B cell (primary cell): Measurements from ENCODE around the gene ATAT1. TPM values are rescaled to one million over a fixed set of nuclear protein-coding genes. Genes with fewer than 3 reads are reported as not detected.

Source experiments
- ATAC-seq: fragments of 200-7000 bp; cut with Tn5 transposase; one replicate; pipeline ENCODE4 v1.10.0; 2021; ENCODE audit warnings: low read depth, mild to moderate bottlenecking, moderate number of reproducible peaks, moderate library complexity
- CTCF ChIA-PET: fragments of 350-600 bp; sonication (Branson Sonifier 250); formaldehyde crosslinking; loops from one replicate; lab custom pipeline; 2021; ENCODE audit warnings: antibody characterized with exemption, inconsistent platforms; lab: Charles Lee
- POLR2A ChIA-PET: fragments of 350-600 bp; sonication (Branson Sonifier 250); formaldehyde crosslinking; loops from one replicate; lab custom pipeline; 2021; ENCODE audit warnings: antibody characterized with exemption; lab: Charles Lee
- DNase-seq: peaks from one replicate; pipeline ENCODE4 v3.0.0; 2013
- H2AFZ ChIP-seq: 2 replicates; pipeline ENCODE4 v1.6.1; 2012; ENCODE audit warnings: mild to moderate bottlenecking, low read depth, low read length; ENCODE audit not compliant: insufficient read depth, poor library complexity, severe bottlenecking
- H3K27ac ChIP-seq, 2 donors: 1 replicate in 1 of 2; 2 replicates in 1 of 2; pipeline ENCODE4 v1.5.1; 2012 to 2013; ENCODE audit warnings: low read length in 2 of 2, mild to moderate bottlenecking in 2 of 2, moderate library complexity in 1 of 2
- H3K27me3 ChIP-seq, 4 experiments: fragments of 200-600 bp in 1 of 4; sonication (generic) in 1 of 4; replicated peaks in 1 of 4; 1 replicate in 2 of 4; 2 replicates in 2 of 4; pipeline versions ENCODE4 v1.6.1 to v1.7.0; 2013 to 2016; ENCODE audit warnings: low read length in 3 of 4, mild to moderate bottlenecking in 2 of 4, mixed read lengths in 1 of 4, moderate library complexity in 1 of 4; ENCODE audit not compliant: insufficient read depth in 4 of 4, control insufficient read depth in 3 of 4; ENCODE audit errors: control extremely low read depth in 1 of 4
- H3K36me3 ChIP-seq, 2 experiments: replicated peaks in 1 of 2; 1 replicate in 1 of 2; 2 replicates in 1 of 2; pipeline versions ENCODE4 v1.6.1 to v1.7.1; 2013; ENCODE audit warnings: low read length in 1 of 2; ENCODE audit not compliant: insufficient read depth in 2 of 2, control insufficient read depth in 1 of 2; ENCODE audit errors: control extremely low read depth in 1 of 2, extremely low read depth in 1 of 2
- H3K4me1 ChIP-seq, 2 donors: fragments of 200-600 bp in 1 of 2; sonication (generic) in 1 of 2; 1 replicate in 1 of 2; 2 replicates in 1 of 2; pipeline versions ENCODE4 v1.5.1 to v1.6.1; 2013 to 2017; ENCODE audit warnings: low read length in 2 of 2; ENCODE audit not compliant: control insufficient read depth in 2 of 2, insufficient read depth in 2 of 2
- H3K4me2 ChIP-seq: replicated peaks from 2 replicates; pipeline ENCODE3; 2012; ENCODE audit warnings: mild to moderate bottlenecking, low read depth, low read length; ENCODE audit not compliant: poor library complexity, severe bottlenecking
- H3K4me3 ChIP-seq, 5 experiments: fragments of 200-600 bp in 1 of 5; sonication (generic) in 1 of 5; 1 replicate in 3 of 5; 2 replicates in 2 of 5; pipeline versions ENCODE4 v1.5.1 to v1.7.0; 2011 to 2016; ENCODE audit warnings: low read length in 4 of 5, mild to moderate bottlenecking in 4 of 5, low read depth in 2 of 5, control low read depth in 1 of 5, moderate library complexity in 1 of 5; ENCODE audit not compliant: insufficient read depth in 1 of 5; ENCODE audit errors: control extremely low read depth in 1 of 5, extremely low read depth in 1 of 5
- H3K79me2 ChIP-seq: fragments of 200-600 bp; sonication (generic); one replicate; pipeline ENCODE4 v1.6.0; 2016; ENCODE audit warnings: low read length; ENCODE audit not compliant: control insufficient read depth, insufficient read depth
- H3K9ac ChIP-seq: fragments of 200-600 bp; sonication (generic); 2 replicates; pipeline ENCODE4 v1.6.1; 2017; ENCODE audit warnings: mild to moderate bottlenecking, low read length, moderate library complexity
- H3K9me3 ChIP-seq, 3 donors: one replicate each; pipeline versions ENCODE4 v1.6.1 to v1.7.1; 2013; ENCODE audit warnings: low read length in 2 of 3; ENCODE audit not compliant: control insufficient read depth in 2 of 3, insufficient read depth in 1 of 3; ENCODE audit errors: control extremely low read depth in 1 of 3
- H4K20me1 ChIP-seq: 2 replicates; pipeline ENCODE4 v1.6.0; 2012; ENCODE audit warnings: mild to moderate bottlenecking, low read length; ENCODE audit not compliant: insufficient read depth, control insufficient read depth, poor library complexity, severe bottlenecking
- H3K27ac Mint-ChIP-seq: one replicate; pipeline ENCODE4 v1.8.0; 2021; ENCODE audit warnings: mixed read lengths
- H3K27me3 Mint-ChIP-seq: one replicate; pipeline ENCODE4 v1.8.0; 2021; ENCODE audit warnings: mixed read lengths
- H3K4me1 Mint-ChIP-seq: one replicate; pipeline ENCODE4 v1.8.0; 2021; ENCODE audit warnings: mixed read lengths
- H3K4me3 Mint-ChIP-seq: one replicate; pipeline ENCODE4 v1.8.0; 2021; ENCODE audit warnings: mixed read lengths
- H3K9me3 Mint-ChIP-seq: one replicate; pipeline ENCODE4 v1.8.0; 2022; ENCODE audit warnings: mixed read lengths; ENCODE audit not compliant: insufficient read depth
- EZH2 ChIP-seq: IDR thresholded peaks from 2 replicates; pipeline ENCODE4 v1.6.1; 2012; ENCODE audit warnings: borderline replicate concordance, low read depth, mild to moderate bottlenecking, moderate library complexity, low read length; ENCODE audit not compliant: insufficient read depth, poor library complexity, severe bottlenecking
- whole genome bisulfite sequencing: methylation state at CpG from one replicate; pipeline ENCODE4 v1.1.5; 2013; ENCODE audit warnings: missing lambda C conversion rate; ENCODE audit not compliant: insufficient coverage; 5-methylcytosine and 5-hydroxymethylcytosine counted together
- intact Hi-C: fragments of 100-400 bp; cut with micrococcal nuclease; formaldehyde crosslinking; loops from one replicate; pipeline ENCODE4 v1.10.0; 2022
- polyA plus RNA-seq: library from polyadenylated mRNA; depleted of rRNA; stranded (reverse); fragments of >200 nt; gene quantifications from 2 replicates; pipeline ENCODE4 v1.2.3, GENCODE V29; 2012
- total RNA-seq, 2 donors: library from RNA; stranded (reverse); fragments of 120-200 nt in 1 of 2; gene quantifications; 1 replicate in 1 of 2; 2 replicates in 1 of 2; pipeline versions ENCODE4 v1.2.3 to v1.2.4, GENCODE V29; 2013 to 2022
- TF ChIP-seq, protein P1 (sequence below): fragments of 200-600 bp; IDR thresholded peaks from one replicate; pipeline ENCODE4 v1.8.0; 2022; ENCODE audit warnings: antibody characterized with exemption, mild to moderate bottlenecking

ATAT1 gene
- total and polyA plus RNA-seq, 2 donors (not counting 1 experiment from before 2014, with no cell fraction given) = 15.7 to 21.5 TPM

- intact Hi-C loops = loop anchor here (1.0 kb wide), 5 partner anchors 21 to 91 kb away; partner anchors contain the start of genes ATAT1, DHX16, GNL1 and MRPS18B
- Histone ChIP-seq H3K36me3 (peaks cover 1 to 24% of the 10 kb centered on the region in 2 experiments), H3K9ac (peak overlapping the region; percentile 94), H3K27me3 (no peaks in the 10 kb centered on the region), H3K4me2 (peak overlapping the region; percentile 94), H2AFZ (peak overlapping the region; percentile 99), H3K79me2 (peaks cover 28% of the 10 kb centered on the region), H3K4me1 (peaks cover 12 to 21% of the 10 kb centered on the region in 2 donors), H3K9me3 (no peaks in the 10 kb centered on the region), H3K27ac (peak overlapping the region; percentile 76 to 89), H4K20me1 (peaks cover 19% of the 10 kb centered on the region), H3K4me3 (peak overlapping the region; percentile 24 to 93 (median 80))
- ATAC-seq = peak; percentile 71
- H3K27ac Mint-ChIP-seq = peak overlapping the region; percentile 95
- peaks cover 28% of the 10 kb centered on the region for H3K4me1 Mint-ChIP-seq
- ChIA-PET POLR2A (interaction anchor here (0.6 to 1.0 kb wide), 6 partner anchors 19 to 998 kb away, joined by 3 to 6 read pairs (median 3); partner anchors contain the start of gene PPP1R10), CTCF (interaction anchor here (0.7 to 1.6 kb wide), 4 partner anchors 25 to 164 kb away, joined by 3 to 7 read pairs (median 4); no protein-coding TSS in a partner anchor)
- peak overlapping the region; percentile 89 for H3K4me3 Mint-ChIP-seq
- DNase-seq = peak; percentile 80
- WGBS = under 1% methylated on average over 75 of the region's 78 CpGs
- H3K9me3 Mint-ChIP-seq = no peaks in the 10 kb centered on the region
- TF ChIP-seq, protein P1, sequence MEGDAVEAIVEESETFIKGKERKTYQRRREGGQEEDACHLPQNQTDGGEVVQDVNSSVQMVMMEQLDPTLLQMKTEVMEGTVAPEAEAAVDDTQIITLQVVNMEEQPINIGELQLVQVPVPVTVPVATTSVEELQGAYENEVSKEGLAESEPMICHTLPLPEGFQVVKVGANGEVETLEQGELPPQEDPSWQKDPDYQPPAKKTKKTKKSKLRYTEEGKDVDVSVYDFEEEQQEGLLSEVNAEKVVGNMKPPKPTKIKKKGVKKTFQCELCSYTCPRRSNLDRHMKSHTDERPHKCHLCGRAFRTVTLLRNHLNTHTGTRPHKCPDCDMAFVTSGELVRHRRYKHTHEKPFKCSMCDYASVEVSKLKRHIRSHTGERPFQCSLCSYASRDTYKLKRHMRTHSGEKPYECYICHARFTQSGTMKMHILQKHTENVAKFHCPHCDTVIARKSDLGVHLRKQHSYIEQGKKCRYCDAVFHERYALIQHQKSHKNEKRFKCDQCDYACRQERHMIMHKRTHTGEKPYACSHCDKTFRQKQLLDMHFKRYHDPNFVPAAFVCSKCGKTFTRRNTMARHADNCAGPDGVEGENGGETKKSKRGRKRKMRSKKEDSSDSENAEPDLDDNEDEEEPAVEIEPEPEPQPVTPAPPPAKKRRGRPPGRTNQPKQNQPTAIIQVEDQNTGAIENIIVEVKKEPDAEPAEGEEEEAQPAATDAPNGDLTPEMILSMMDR = no peak
- TF ChIP-seq EZH2 = no peak
- no peaks in the 10 kb centered on the region for H3K27me3 Mint-ChIP-seq
Observed at GRCh38 chr6:30647242-30648116, 20.8 kb downstream of the ATAT1 start.
